ENCODE measurements around the gene EIF2B4. TPM values are rescaled to one million over a fixed set of nuclear protein-coding genes. Genes with fewer than 3 reads are reported as not detected.

Gene EIF2B4
- total and polyA plus RNA-seq, 2 of the 8 experiments (the other 6 are each of a cell fraction or from before 2014, with no cell fraction given), result 60.0 to 63.2 TPM

GRCh38 chr2:27370816-27371620 is 880 bp upstream of the EIF2B4 start (continued):
- TF ChIP-seq TAF7 (optimal IDR thresholded peaks at IDR 0.05; ENCODE audit: borderline replicate concordance, low read depth, low read length) (no peak), ATF3 (IDR thresholded peaks at IDR 0.05; ENCODE audit: insufficient read depth, low read depth, low read length) (no peak), CHD1 (IDR thresholded peaks at IDR 0.05; ENCODE audit: low read depth, low read length) (no peak), SP4 (IDR thresholded peaks at IDR 0.05; ENCODE audit: low read length) (no peak), ZNF274 (IDR thresholded peaks at IDR 0.05; ENCODE audit: borderline replicate concordance, extremely low read depth, low read length) (no peak), SP2 (IDR thresholded peaks at IDR 0.05; ENCODE audit: low read length) (no peak), E2F6 (IDR thresholded peaks at IDR 0.05) (peak; percentile 84)
